GM23338 (cell line): ENCODE results near the gene RNF4. TPM values are rescaled to one million over a fixed set of nuclear protein-coding genes. Genes with fewer than 3 reads are reported as not detected.

Experiments used
- ATAC-seq: fragments of 200-7000 bp; cut with Tn5 transposase; 3 replicates; pipeline ENCODE4 v1.9.1; 2020
- DNase-seq: peaks from one replicate; pipeline ENCODE4 v3.0.0-alpha.2; 2015; ENCODE audit warnings: low spot score
- H2AFZ ChIP-seq: fragments of 200-600 bp; sonication (generic); 2 replicates; pipeline ENCODE4 v1.8.0; 2016; ENCODE audit warnings: antibody characterized with exemption, mild to moderate bottlenecking, moderate library complexity
- H3F3A ChIP-seq: fragments of 200-600 bp; sonication (generic); replicated peaks from 2 replicates; pipeline ENCODE4 v1.8.0; 2017; ENCODE audit warnings: antibody characterized with exemption, mixed run types, low read depth
- H3K27ac ChIP-seq: fragments of 200-600 bp; sonication (generic); 2 replicates; pipeline ENCODE4 v1.6.1; 2016; ENCODE audit warnings: low read depth
- H3K27me3 ChIP-seq: fragments of 200-600 bp; sonication (generic); 2 replicates; pipeline ENCODE4 v1.8.0; 2016; ENCODE audit warnings: mild to moderate bottlenecking, mixed run types, moderate library complexity; ENCODE audit not compliant: insufficient read depth
- H3K36me3 ChIP-seq: fragments of 200-600 bp; sonication (generic); 2 replicates; pipeline ENCODE4 v1.8.0; 2016; ENCODE audit warnings: mild to moderate bottlenecking; ENCODE audit not compliant: insufficient read depth
- H3K4me1 ChIP-seq: fragments of 200-600 bp; sonication (generic); 2 replicates; pipeline ENCODE4 v1.8.0; 2016; ENCODE audit warnings: mild to moderate bottlenecking, moderate library complexity; ENCODE audit not compliant: insufficient read depth
- H3K4me2 ChIP-seq: fragments of 200-600 bp; sonication (generic); 2 replicates; pipeline ENCODE4 v1.7.1; 2017; ENCODE audit warnings: mixed run types
- H3K4me3 ChIP-seq: fragments of 200-600 bp; sonication (generic); 2 replicates; pipeline ENCODE4 v1.6.1; 2016; ENCODE audit warnings: mixed run types
- H3K79me2 ChIP-seq: fragments of 200-600 bp; sonication (generic); replicated peaks from 2 replicates; pipeline ENCODE4 v1.8.0; 2017; ENCODE audit warnings: mild to moderate bottlenecking; ENCODE audit not compliant: insufficient read depth
- H3K9me2 ChIP-seq: fragments of 200-600 bp; sonication (generic); 2 replicates; pipeline ENCODE4 v1.8.0; 2017; ENCODE audit not compliant: insufficient read depth
- H4K20me1 ChIP-seq: fragments of 200-600 bp; sonication (generic); replicated peaks from 2 replicates; pipeline ENCODE4 v1.8.0; 2017; ENCODE audit warnings: mild to moderate bottlenecking; ENCODE audit not compliant: insufficient read depth
- H3K27ac Mint-ChIP-seq: 2 replicates; pipeline ENCODE4 v1.8.0; 2020; ENCODE audit warnings: inconsistent platforms, mild to moderate bottlenecking, moderate library complexity, mixed read lengths
- H3K27me3 Mint-ChIP-seq: 3 replicates; pipeline ENCODE4 v1.8.0; 2022; ENCODE audit warnings: low read depth, mild to moderate bottlenecking, moderate library complexity, mixed read lengths, inconsistent platforms; ENCODE audit not compliant: insufficient read depth, poor library complexity
- H3K36me3 Mint-ChIP-seq: 3 replicates; pipeline ENCODE4 v1.8.0; 2021; ENCODE audit warnings: low read depth, mild to moderate bottlenecking, inconsistent platforms, moderate library complexity, mixed read lengths
- H3K4me1 Mint-ChIP-seq: 3 replicates; pipeline ENCODE4 v1.8.0; 2020; ENCODE audit warnings: mild to moderate bottlenecking, inconsistent platforms, mixed read lengths
- H3K4me3 Mint-ChIP-seq: 3 replicates; pipeline ENCODE4 v1.8.0; 2021; ENCODE audit warnings: moderate library complexity, mild to moderate bottlenecking, inconsistent platforms, mixed read lengths
- H3K9me3 Mint-ChIP-seq: 3 replicates; pipeline ENCODE4 v1.8.0; 2020; ENCODE audit warnings: moderate library complexity, mild to moderate bottlenecking, inconsistent platforms, mixed read lengths
- CREB1 ChIP-seq: fragments of 250-450 bp; sonication (Bioruptor Pico); IDR thresholded peaks from 2 replicates; pipeline ENCODE4 v1.5.0; 2020; ENCODE audit warnings: low read depth, mild to moderate bottlenecking, moderate library complexity
- EZH2phosphoT487 ChIP-seq: fragments of 200-600 bp; sonication (generic); IDR thresholded peaks from one replicate; pipeline ENCODE4 v1.8.1; 2018; ENCODE audit warnings: antibody characterized with exemption; ENCODE audit not compliant: unreplicated experiment
- JUNB ChIP-seq: IDR thresholded peaks from one replicate; pipeline ENCODE4 v1.6.1; 2016; ENCODE audit warnings: antibody characterized with exemption; ENCODE audit not compliant: unreplicated experiment
- NANOG ChIP-seq: IDR thresholded peaks from 2 replicates; pipeline ENCODE4 v1.6.1; 2016; ENCODE audit warnings: antibody characterized with exemption, borderline replicate concordance
- POLR2AphosphoS5 ChIP-seq: IDR thresholded peaks from 2 replicates; pipeline ENCODE4 v1.6.1; 2016; ENCODE audit warnings: antibody characterized with exemption, low read depth
- ZNF331 ChIP-seq: fragments of 250-450 bp; sonication (Bioruptor Pico); IDR thresholded peaks from 2 replicates; pipeline ENCODE4 v1.5.0; 2020; ENCODE audit warnings: low read depth, mild to moderate bottlenecking, moderate library complexity
- polyA plus RNA-seq: library from polyadenylated mRNA; unstranded; fragments of >200 nt; fragmentation: Nextera tagmentation; extraction: Ambion mirVana; gene quantifications from 2 replicates; pipeline ENCODE4 v1.2.1, GENCODE V29; 2016
- total RNA-seq: library from RNA; depleted of rRNA; stranded (reverse); fragments of >200 nt; shearing (Covaris generic); gene quantifications from 2 replicates; pipeline ENCODE4 v1.2.3, GENCODE V29; 2014
- TF ChIP-seq, protein P1 (sequence below): IDR thresholded peaks from 2 replicates; pipeline ENCODE4 v1.6.1; 2016; ENCODE audit warnings: antibody characterized with exemption
- TF ChIP-seq, protein P2 (sequence below), 2 experiments: fragments of 200-600 bp in 1 of 2; sonication (generic) in 1 of 2; conservative IDR thresholded peaks; 2 replicates each; pipeline versions ENCODE4 v1.5.1 to v1.6.1; 2016 to 2017; ENCODE audit warnings: antibody characterized with exemption in 2 of 2, low read depth in 2 of 2, mild to moderate bottlenecking in 2 of 2, moderate library complexity in 1 of 2
- TF ChIP-seq, protein P3 (sequence below): IDR thresholded peaks from one replicate; pipeline ENCODE4 v1.6.1; 2018; ENCODE audit warnings: antibody characterized with exemption; ENCODE audit not compliant: unreplicated experiment
- TF ChIP-seq, protein P4 (sequence below): fragments of 250-450 bp; sonication (Bioruptor Pico); IDR thresholded peaks from 2 replicates; pipeline ENCODE4 v1.5.0; 2020; ENCODE audit warnings: mild to moderate bottlenecking, moderate library complexity

The RNF4 gene
- total and polyA plus RNA-seq, 2 experiments from 2014 or later, result 47.7 to 77.2 TPM

DNA sequence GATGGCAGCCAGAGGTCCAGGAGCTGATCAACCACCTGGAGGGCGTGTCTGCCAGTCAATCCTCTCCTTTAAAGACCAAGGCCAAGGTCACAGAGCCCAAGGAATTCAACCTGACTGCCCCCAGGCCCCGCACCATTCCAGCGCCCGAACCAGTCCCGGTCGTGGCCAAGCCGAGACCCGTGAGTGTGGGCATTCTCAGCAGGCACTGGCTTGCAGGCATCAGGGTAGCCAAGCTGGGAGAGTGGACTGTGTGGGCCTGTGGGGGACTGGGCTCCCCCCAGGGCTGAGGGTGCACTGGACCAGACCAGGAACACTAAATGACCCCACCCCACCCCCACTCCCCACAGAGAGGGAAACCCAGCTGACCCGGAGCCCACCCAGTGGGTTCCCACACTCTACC is 23.8 kb upstream of the RNF4 start:
- H3K36me3 ChIP-seq, result no peaks in the 10 kb centered on the region
- H4K20me1 ChIP-seq, result no peaks in the 10 kb centered on the region
- no peak overlapping the region for H2AFZ ChIP-seq
- no peaks in the 10 kb centered on the region for H3F3A ChIP-seq
- no peaks in the 10 kb centered on the region for H3K27me3 ChIP-seq
- peaks cover 13% of the 10 kb centered on the region; the same call in 1 of the 2 replicates for H3K9me2 ChIP-seq
- no peak overlapping the region for H3K4me3 ChIP-seq
- no peaks in the 10 kb centered on the region for H3K79me2 ChIP-seq
- TF ChIP-seq POLR2AphosphoS5, result no peak
- TF ChIP-seq, protein P1, sequence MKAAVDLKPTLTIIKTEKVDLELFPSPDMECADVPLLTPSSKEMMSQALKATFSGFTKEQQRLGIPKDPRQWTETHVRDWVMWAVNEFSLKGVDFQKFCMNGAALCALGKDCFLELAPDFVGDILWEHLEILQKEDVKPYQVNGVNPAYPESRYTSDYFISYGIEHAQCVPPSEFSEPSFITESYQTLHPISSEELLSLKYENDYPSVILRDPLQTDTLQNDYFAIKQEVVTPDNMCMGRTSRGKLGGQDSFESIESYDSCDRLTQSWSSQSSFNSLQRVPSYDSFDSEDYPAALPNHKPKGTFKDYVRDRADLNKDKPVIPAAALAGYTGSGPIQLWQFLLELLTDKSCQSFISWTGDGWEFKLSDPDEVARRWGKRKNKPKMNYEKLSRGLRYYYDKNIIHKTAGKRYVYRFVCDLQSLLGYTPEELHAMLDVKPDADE, result no peak
- Mint-ChIP-seq H3K27me3 (peaks cover 4% of the 10 kb centered on the region), H3K4me1 (peaks cover 2% of the 10 kb centered on the region; the same call in 2 of the 3 replicates), H3K4me3 (no peak overlapping the region), H3K27ac (no peak overlapping the region), H3K9me3 (no peaks in the 10 kb centered on the region), H3K36me3 (no peaks in the 10 kb centered on the region)
- no peak for ATAC-seq
- DNase-seq, result no peak
- H3K27ac ChIP-seq, result no peak overlapping the region
- no peaks in the 10 kb centered on the region for H3K4me1 ChIP-seq
- no peak overlapping the region for H3K4me2 ChIP-seq

DNA sequence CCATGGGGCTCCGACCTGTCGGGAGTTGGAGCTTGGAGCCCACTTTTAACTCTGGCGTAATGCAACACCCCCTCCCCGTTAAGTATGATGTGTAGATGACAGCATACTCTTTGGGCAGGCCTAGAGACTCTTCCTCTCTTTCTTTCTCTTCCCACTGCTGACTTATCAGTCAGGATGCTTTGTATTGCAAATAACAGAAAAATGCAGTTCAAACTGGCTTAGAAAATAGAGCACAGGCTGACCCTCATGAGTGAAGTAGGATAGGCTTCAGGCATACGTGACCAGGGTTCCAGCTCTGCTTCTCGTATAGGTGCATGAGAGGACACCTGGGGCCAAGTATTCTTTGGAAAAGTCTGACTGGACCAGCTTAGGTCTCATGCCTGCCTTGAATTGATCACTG is 23.3 kb upstream of the RNF4 start:
- Histone ChIP-seq H2AFZ (no peak overlapping the region), H3K79me2 (no peaks in the 10 kb centered on the region)
- H3K27me3 Mint-ChIP-seq, result peaks cover 4% of the 10 kb centered on the region
- TF ChIP-seq EZH2phosphoT487 (no peak), ZNF331 (CRISPR knock-in tag) (no peak), CREB1 (CRISPR knock-in tag) (no peak), NANOG (no peak), POLR2AphosphoS5 (no peak), JUNB (no peak)
- TF ChIP-seq, protein P2, sequence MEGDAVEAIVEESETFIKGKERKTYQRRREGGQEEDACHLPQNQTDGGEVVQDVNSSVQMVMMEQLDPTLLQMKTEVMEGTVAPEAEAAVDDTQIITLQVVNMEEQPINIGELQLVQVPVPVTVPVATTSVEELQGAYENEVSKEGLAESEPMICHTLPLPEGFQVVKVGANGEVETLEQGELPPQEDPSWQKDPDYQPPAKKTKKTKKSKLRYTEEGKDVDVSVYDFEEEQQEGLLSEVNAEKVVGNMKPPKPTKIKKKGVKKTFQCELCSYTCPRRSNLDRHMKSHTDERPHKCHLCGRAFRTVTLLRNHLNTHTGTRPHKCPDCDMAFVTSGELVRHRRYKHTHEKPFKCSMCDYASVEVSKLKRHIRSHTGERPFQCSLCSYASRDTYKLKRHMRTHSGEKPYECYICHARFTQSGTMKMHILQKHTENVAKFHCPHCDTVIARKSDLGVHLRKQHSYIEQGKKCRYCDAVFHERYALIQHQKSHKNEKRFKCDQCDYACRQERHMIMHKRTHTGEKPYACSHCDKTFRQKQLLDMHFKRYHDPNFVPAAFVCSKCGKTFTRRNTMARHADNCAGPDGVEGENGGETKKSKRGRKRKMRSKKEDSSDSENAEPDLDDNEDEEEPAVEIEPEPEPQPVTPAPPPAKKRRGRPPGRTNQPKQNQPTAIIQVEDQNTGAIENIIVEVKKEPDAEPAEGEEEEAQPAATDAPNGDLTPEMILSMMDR (conservative IDR thresholded peaks at IDR 0.05; ENCODE audit: low read depth in 2 of 2), result no peak
- TF ChIP-seq, protein P3, sequence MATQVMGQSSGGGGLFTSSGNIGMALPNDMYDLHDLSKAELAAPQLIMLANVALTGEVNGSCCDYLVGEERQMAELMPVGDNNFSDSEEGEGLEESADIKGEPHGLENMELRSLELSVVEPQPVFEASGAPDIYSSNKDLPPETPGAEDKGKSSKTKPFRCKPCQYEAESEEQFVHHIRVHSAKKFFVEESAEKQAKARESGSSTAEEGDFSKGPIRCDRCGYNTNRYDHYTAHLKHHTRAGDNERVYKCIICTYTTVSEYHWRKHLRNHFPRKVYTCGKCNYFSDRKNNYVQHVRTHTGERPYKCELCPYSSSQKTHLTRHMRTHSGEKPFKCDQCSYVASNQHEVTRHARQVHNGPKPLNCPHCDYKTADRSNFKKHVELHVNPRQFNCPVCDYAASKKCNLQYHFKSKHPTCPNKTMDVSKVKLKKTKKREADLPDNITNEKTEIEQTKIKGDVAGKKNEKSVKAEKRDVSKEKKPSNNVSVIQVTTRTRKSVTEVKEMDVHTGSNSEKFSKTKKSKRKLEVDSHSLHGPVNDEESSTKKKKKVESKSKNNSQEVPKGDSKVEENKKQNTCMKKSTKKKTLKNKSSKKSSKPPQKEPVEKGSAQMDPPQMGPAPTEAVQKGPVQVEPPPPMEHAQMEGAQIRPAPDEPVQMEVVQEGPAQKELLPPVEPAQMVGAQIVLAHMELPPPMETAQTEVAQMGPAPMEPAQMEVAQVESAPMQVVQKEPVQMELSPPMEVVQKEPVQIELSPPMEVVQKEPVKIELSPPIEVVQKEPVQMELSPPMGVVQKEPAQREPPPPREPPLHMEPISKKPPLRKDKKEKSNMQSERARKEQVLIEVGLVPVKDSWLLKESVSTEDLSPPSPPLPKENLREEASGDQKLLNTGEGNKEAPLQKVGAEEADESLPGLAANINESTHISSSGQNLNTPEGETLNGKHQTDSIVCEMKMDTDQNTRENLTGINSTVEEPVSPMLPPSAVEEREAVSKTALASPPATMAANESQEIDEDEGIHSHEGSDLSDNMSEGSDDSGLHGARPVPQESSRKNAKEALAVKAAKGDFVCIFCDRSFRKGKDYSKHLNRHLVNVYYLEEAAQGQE, result no peak
- TF ChIP-seq, protein P4, sequence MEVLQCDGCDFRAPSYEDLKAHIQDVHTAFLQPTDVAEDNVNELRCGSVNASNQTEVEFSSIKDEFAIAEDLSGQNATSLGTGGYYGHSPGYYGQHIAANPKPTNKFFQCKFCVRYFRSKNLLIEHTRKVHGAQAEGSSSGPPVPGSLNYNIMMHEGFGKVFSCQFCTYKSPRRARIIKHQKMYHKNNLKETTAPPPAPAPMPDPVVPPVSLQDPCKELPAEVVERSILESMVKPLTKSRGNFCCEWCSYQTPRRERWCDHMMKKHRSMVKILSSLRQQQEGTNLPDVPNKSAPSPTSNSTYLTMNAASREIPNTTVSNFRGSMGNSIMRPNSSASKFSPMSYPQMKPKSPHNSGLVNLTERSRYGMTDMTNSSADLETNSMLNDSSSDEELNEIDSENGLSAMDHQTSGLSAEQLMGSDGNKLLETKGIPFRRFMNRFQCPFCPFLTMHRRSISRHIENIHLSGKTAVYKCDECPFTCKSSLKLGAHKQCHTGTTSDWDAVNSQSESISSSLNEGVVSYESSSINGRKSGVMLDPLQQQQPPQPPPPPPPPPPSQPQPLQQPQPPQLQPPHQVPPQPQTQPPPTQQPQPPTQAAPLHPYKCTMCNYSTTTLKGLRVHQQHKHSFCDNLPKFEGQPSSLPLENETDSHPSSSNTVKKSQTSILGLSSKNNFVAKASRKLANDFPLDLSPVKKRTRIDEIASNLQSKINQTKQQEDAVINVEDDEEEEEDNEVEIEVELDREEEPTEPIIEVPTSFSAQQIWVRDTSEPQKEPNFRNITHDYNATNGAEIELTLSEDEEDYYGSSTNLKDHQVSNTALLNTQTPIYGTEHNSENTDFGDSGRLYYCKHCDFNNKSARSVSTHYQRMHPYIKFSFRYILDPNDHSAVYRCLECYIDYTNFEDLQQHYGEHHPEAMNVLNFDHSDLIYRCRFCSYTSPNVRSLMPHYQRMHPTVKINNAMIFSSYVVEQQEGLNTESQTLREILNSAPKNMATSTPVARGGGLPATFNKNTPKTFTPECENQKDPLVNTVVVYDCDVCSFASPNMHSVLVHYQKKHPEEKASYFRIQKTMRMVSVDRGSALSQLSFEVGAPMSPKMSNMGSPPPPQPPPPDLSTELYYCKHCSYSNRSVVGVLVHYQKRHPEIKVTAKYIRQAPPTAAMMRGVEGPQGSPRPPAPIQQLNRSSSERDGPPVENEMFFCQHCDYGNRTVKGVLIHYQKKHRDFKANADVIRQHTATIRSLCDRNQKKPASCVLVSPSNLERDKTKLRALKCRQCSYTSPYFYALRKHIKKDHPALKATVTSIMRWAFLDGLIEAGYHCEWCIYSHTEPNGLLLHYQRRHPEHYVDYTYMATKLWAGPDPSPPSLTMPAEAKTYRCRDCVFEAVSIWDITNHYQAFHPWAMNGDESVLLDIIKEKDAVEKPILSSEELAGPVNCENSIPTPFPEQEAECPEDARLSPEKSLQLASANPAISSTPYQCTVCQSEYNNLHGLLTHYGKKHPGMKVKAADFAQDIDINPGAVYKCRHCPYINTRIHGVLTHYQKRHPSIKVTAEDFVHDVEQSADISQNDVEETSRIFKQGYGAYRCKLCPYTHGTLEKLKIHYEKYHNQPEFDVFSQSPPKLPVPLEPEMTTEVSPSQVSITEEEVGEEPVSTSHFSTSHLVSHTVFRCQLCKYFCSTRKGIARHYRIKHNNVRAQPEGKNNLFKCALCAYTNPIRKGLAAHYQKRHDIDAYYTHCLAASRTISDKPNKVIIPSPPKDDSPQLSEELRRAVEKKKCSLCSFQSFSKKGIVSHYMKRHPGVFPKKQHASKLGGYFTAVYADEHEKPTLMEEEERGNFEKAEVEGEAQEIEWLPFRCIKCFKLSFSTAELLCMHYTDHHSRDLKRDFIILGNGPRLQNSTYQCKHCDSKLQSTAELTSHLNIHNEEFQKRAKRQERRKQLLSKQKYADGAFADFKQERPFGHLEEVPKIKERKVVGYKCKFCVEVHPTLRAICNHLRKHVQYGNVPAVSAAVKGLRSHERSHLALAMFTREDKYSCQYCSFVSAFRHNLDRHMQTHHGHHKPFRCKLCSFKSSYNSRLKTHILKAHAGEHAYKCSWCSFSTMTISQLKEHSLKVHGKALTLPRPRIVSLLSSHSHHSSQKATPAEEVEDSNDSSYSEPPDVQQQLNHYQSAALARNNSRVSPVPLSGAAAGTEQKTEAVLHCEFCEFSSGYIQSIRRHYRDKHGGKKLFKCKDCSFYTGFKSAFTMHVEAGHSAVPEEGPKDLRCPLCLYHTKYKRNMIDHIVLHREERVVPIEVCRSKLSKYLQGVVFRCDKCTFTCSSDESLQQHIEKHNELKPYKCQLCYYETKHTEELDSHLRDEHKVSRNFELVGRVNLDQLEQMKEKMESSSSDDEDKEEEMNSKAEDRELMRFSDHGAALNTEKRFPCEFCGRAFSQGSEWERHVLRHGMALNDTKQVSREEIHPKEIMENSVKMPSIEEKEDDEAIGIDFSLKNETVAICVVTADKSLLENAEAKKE (CRISPR knock-in tag), result no peak

More for the DNA sequence above, 23.3 kb upstream of the RNF4 start:
- Histone ChIP-seq H3K4me2 (no peak overlapping the region), H3K4me3 (no peak overlapping the region), H3K4me1 (no peaks in the 10 kb centered on the region), H3K36me3 (no peaks in the 10 kb centered on the region), H3F3A (no peaks in the 10 kb centered on the region), H4K20me1 (no peaks in the 10 kb centered on the region), H3K27ac (no peak overlapping the region), H3K9me2 (peaks cover 13% of the 10 kb centered on the region; the same call in 1 of the 2 replicates), H3K27me3 (no peaks in the 10 kb centered on the region)
- Mint-ChIP-seq H3K4me3 (no peak overlapping the region), H3K9me3 (no peaks in the 10 kb centered on the region), H3K36me3 (no peaks in the 10 kb centered on the region), H3K27ac (no peak overlapping the region), H3K4me1 (peaks cover 2% of the 10 kb centered on the region; the same call in 2 of the 3 replicates)
- no peak for ATAC-seq
- DNase-seq, result no peak
